Measurements from ENCODE around the gene LRRC7. TPM values are rescaled to one million over a fixed set of nuclear protein-coding genes. Genes with fewer than 3 reads are reported as not detected.

The LRRC7 gene
- total RNA-seq, 2 donors from 2014 or later, result 0.12 to 1.0 TPM

- ATAC-seq (no peak), DNase-seq (no peak)
- intact Hi-C loops (cut with DNase I, micrococcal nuclease), result no loop called here
These were observed 175.4 kb downstream of the LRRC7 start for GRCh38 chr1:69743146-69743545.

GRCh38 chr1:69744381-69744780 lies 176.7 kb downstream of the LRRC7 start:
- DNase-seq (no peak), ATAC-seq (no peak)
- intact Hi-C loops (cut with DNase I, micrococcal nuclease), result no loop called here

- DNase-seq (no peak), ATAC-seq (no peak)
- intact Hi-C loops (cut with DNase I, micrococcal nuclease), result no loop called here
These were observed 179.5 kb downstream of the LRRC7 start for GRCh38 chr1:69747207-69747606.

GRCh38 chr1:69750638-69751037 lies 182.9 kb downstream of the LRRC7 start:
- intact Hi-C loops (cut with DNase I, micrococcal nuclease), result no loop called here
- no peak for DNase-seq
- no peak for ATAC-seq

- DNase-seq (no peak), ATAC-seq (no peak)
- intact Hi-C loops (cut with DNase I, micrococcal nuclease), result no loop called here
These were observed 185.1 kb downstream of the LRRC7 start for GRCh38 chr1:69752831-69753230.

- DNase-seq, result no peak
- intact Hi-C loops (cut with DNase I, micrococcal nuclease), result no loop called here
- no peak for ATAC-seq
These were observed 186.8 kb downstream of the LRRC7 start for GRCh38 chr1:69754521-69754920.

- ATAC-seq, result no peak
- intact Hi-C loops (cut with DNase I, micrococcal nuclease), result no loop called here
- no peak for DNase-seq
These were observed 187.9 kb downstream of the LRRC7 start for GRCh38 chr1:69755647-69756046.

GRCh38 chr1:69765951-69766350 lies 198.2 kb downstream of the LRRC7 start:
- ATAC-seq (no peak), DNase-seq (no peak)
- intact Hi-C loops (cut with DNase I, micrococcal nuclease), result no loop called here

- no peak for DNase-seq
- no peak for ATAC-seq
- intact Hi-C loops (cut with DNase I, micrococcal nuclease), result no loop called here
These were observed 198.9 kb downstream of the LRRC7 start for GRCh38 chr1:69766431-69767180.

- intact Hi-C loops (cut with DNase I, micrococcal nuclease), result no loop called here
- peak; percentile 34 for ATAC-seq
These were observed 208.8 kb downstream of the LRRC7 start for GRCh38 chr1:69776555-69776954.

GRCh38 chr1:69777423-69777822 lies 209.7 kb downstream of the LRRC7 start:
- ATAC-seq, result no peak
- intact Hi-C loops (cut with DNase I, micrococcal nuclease), result no loop called here
- DNase-seq, result no peak

More at GRCh38 chr1:69776555-69776954, 208.8 kb downstream of the LRRC7 start:
- no peak for DNase-seq

GRCh38 chr1:69777971-69778370 lies 210.2 kb downstream of the LRRC7 start:
- no peak for DNase-seq
- no peak for ATAC-seq
- intact Hi-C loops (cut with DNase I, micrococcal nuclease), result no loop called here

GRCh38 chr1:69787151-69787550 lies 219.4 kb downstream of the LRRC7 start:
- ATAC-seq (no peak), DNase-seq (peak in 1 of 2 donors; percentile 16)
- intact Hi-C loops (cut with DNase I, micrococcal nuclease), result no loop called here

GRCh38 chr1:69791311-69791710 lies 223.6 kb downstream of the LRRC7 start:
- DNase-seq (no peak), ATAC-seq (no peak)
- intact Hi-C loops (cut with DNase I, micrococcal nuclease), result no loop called here

- intact Hi-C loops (cut with DNase I, micrococcal nuclease), result no loop called here
- ATAC-seq (no peak), DNase-seq (no peak)
These were observed 227.1 kb downstream of the LRRC7 start for GRCh38 chr1:69794831-69795230.

GRCh38 chr1:69814926-69815325 lies 247.2 kb downstream of the LRRC7 start:
- DNase-seq (no peak), ATAC-seq (no peak)
- intact Hi-C loops (cut with DNase I, micrococcal nuclease), result no loop called here

- no peak for ATAC-seq
- intact Hi-C loops (cut with DNase I, micrococcal nuclease), result no loop called here
- DNase-seq, result no peak
These were observed 257.2 kb downstream of the LRRC7 start for GRCh38 chr1:69824932-69825331.

- ATAC-seq (no peak), DNase-seq (no peak)
- intact Hi-C loops (cut with DNase I, micrococcal nuclease), result no loop called here
These were observed 260.0 kb downstream of the LRRC7 start for GRCh38 chr1:69827732-69828131.

- ATAC-seq (no peak), DNase-seq (no peak)
- intact Hi-C loops (cut with DNase I, micrococcal nuclease), result no loop called here
These were observed 265.8 kb downstream of the LRRC7 start for GRCh38 chr1:69833536-69833935.

- no peak for DNase-seq
- ATAC-seq, result no peak
- intact Hi-C loops (cut with DNase I, micrococcal nuclease), result no loop called here
These were observed 266.6 kb downstream of the LRRC7 start for GRCh38 chr1:69834336-69834735.

GRCh38 chr1:69835955-69836354 lies 268.2 kb downstream of the LRRC7 start:
- ATAC-seq (no peak), DNase-seq (no peak)
- intact Hi-C loops (cut with DNase I, micrococcal nuclease), result no loop called here
